ENCODE data around the gene TATDN2.

Gene TATDN2

GRCh38 chr3:10278501-10278900 is 30.2 kb downstream of the TATDN2 start:
- no peak for DNase-seq (ENCODE audit: low read depth)
- no peak overlapping the region for H3K4me3 ChIP-seq (ENCODE audit: low read depth, low read length)
- TF ChIP-seq CTCF (IDR thresholded peaks at IDR 0.05; ENCODE audit: insufficient read depth, low read depth, low read length, missing control alignments), result no peak

- no peak overlapping the region for H3K4me3 ChIP-seq (ENCODE audit: low read depth, low read length)
- no peak for DNase-seq (ENCODE audit: low read depth)
- no peak for TF ChIP-seq CTCF (IDR thresholded peaks at IDR 0.05; ENCODE audit: insufficient read depth, low read depth, low read length, missing control alignments)
These were observed 31.3 kb downstream of the TATDN2 start for GRCh38 chr3:10279384-10280176.

- TF ChIP-seq CTCF (IDR thresholded peaks at IDR 0.05; ENCODE audit: insufficient read depth, low read depth, low read length, missing control alignments), result no peak
- no peak for DNase-seq (ENCODE audit: low read depth)
- no peak overlapping the region for H3K4me3 ChIP-seq (ENCODE audit: low read depth, low read length)
These were observed 31.9 kb downstream of the TATDN2 start for GRCh38 chr3:10280177-10280529.

- TF ChIP-seq CTCF (IDR thresholded peaks at IDR 0.05; ENCODE audit: insufficient read depth, low read depth, low read length, missing control alignments), result no peak
- no peak overlapping the region for H3K4me3 ChIP-seq (ENCODE audit: low read depth, low read length)
- DNase-seq (ENCODE audit: low read depth), result no peak
These were observed 32.3 kb downstream of the TATDN2 start for GRCh38 chr3:10280571-10280970.

- no peak for DNase-seq (ENCODE audit: low read depth)
- TF ChIP-seq CTCF (IDR thresholded peaks at IDR 0.05; ENCODE audit: insufficient read depth, low read depth, low read length, missing control alignments), result no peak
These were observed 33.7 kb downstream of the TATDN2 start for GRCh38 chr3:10281951-10282350.

GRCh38 chr3:10283638-10284037 is 35.4 kb downstream of the TATDN2 start:
- no peak for TF ChIP-seq CTCF (IDR thresholded peaks at IDR 0.05; ENCODE audit: insufficient read depth, low read depth, low read length, missing control alignments)
- DNase-seq (ENCODE audit: low read depth), result no peak
- no peak overlapping the region for H3K4me3 ChIP-seq (ENCODE audit: low read depth, low read length)

More at GRCh38 chr3:10281951-10282350, 33.7 kb downstream of the TATDN2 start:
- H3K4me3 ChIP-seq (ENCODE audit: low read depth, low read length), result no peak overlapping the region

GRCh38 chr3:10284496-10284895 is 36.2 kb downstream of the TATDN2 start:
- TF ChIP-seq CTCF (IDR thresholded peaks at IDR 0.05; ENCODE audit: insufficient read depth, low read depth, low read length, missing control alignments), result no peak
- no peak overlapping the region for H3K4me3 ChIP-seq (ENCODE audit: low read depth, low read length)
- DNase-seq (ENCODE audit: low read depth), result peak; percentile 75
